Esophagus muscularis mucosa (tissue), 4 donors: ENCODE measurements around the gene KRTAP5-6. TPM values are rescaled to one million over a fixed set of nuclear protein-coding genes. Genes with fewer than 3 reads are reported as not detected.
"Not testable (repeated sequence)": the region's sequence is repeated elsewhere in the genome, so short reads cannot be mapped to it uniquely, and the experiment has no call there.

Source experiments
- DNase-seq: peaks from one replicate; pipeline ENCODE4 v3.0.0-alpha.2; 2017; ENCODE audit errors: extremely low spot score
- H3K27ac ChIP-seq, 4 donors: fragments of 200-600 bp; sonication (generic); replicated peaks in 1 of 4; 1 replicate in 3 of 4; 2 replicates in 1 of 4; pipeline ENCODE4 v1.5.1; 2016 to 2019; ENCODE audit warnings: mild to moderate bottlenecking in 1 of 4
- H3K27me3 ChIP-seq, 4 donors: fragments of 200-600 bp; sonication (generic); one replicate each; pipeline versions ENCODE4 v1.5.1 to v1.6.0; 2016 to 2019
- H3K36me3 ChIP-seq, 4 donors: fragments of 200-600 bp; sonication (generic); one replicate each; pipeline ENCODE4 v1.5.1; 2016 to 2019
- H3K4me1 ChIP-seq, 4 donors: fragments of 200-600 bp; sonication (generic); one replicate each; pipeline ENCODE4 v1.5.1; 2016 to 2019
- H3K4me3 ChIP-seq, 4 donors: fragments of 200-600 bp; sonication (generic); 1 replicate in 2 of 4; 2 replicates in 2 of 4; pipeline ENCODE4 v1.5.1; 2016 to 2019; ENCODE audit warnings: mild to moderate bottlenecking in 4 of 4, moderate library complexity in 1 of 4
- H3K9me3 ChIP-seq, 4 donors: fragments of 200-600 bp; sonication (generic); 1 replicate in 3 of 4; 2 replicates in 1 of 4; pipeline ENCODE4 v1.5.1; 2016 to 2019
- EP300 ChIP-seq: sonication (generic); formaldehyde crosslinking; IDR thresholded peaks from one replicate; pipeline ENCODE4 v1.6.1; 2017; ENCODE audit warnings: antibody characterized with exemption
- POLR2A ChIP-seq: fragments of 450-650 bp; IDR thresholded peaks from one replicate; pipeline ENCODE4 v1.6.1; 2017; ENCODE audit warnings: antibody characterized with exemption, moderate library complexity, mild to moderate bottlenecking, low read depth
- POLR2AphosphoS5 ChIP-seq, 2 donors: sonication (generic); formaldehyde crosslinking; IDR thresholded peaks; one replicate each; pipeline ENCODE4 v1.6.1; 2017; ENCODE audit warnings: antibody characterized with exemption in 2 of 2
- WGBS: methylation state at CpG from one replicate; pipeline ENCODE4 v1.1.5; 2018; 5-methylcytosine and 5-hydroxymethylcytosine counted together
- intact Hi-C: fragments of 100-400 bp; cut with DNase I; formaldehyde crosslinking; loops from one replicate; pipeline ENCODE4 v1.15.1; 2023
- total RNA-seq, 4 donors: library from RNA; depleted of rRNA; stranded (reverse); fragments of >200 nt; gene quantifications; one replicate each; pipeline versions ENCODE4 v1.1.0 to v1.2.1, GENCODE V29; 2016
- TF ChIP-seq, protein P1 (sequence below), 3 experiments: fragments of 200-600 bp in 2 of 3; fragments of 450-650 bp in 1 of 3; sonication (generic) in 2 of 3; IDR thresholded peaks; one replicate each; pipeline ENCODE4 v1.5.1; 2017 to 2019; ENCODE audit warnings: antibody characterized with exemption in 3 of 3, mild to moderate bottlenecking in 2 of 3, moderate library complexity in 1 of 3

KRTAP5-6 gene
- total RNA-seq, 4 donors from 2014 or later, result not detected

DNA sequence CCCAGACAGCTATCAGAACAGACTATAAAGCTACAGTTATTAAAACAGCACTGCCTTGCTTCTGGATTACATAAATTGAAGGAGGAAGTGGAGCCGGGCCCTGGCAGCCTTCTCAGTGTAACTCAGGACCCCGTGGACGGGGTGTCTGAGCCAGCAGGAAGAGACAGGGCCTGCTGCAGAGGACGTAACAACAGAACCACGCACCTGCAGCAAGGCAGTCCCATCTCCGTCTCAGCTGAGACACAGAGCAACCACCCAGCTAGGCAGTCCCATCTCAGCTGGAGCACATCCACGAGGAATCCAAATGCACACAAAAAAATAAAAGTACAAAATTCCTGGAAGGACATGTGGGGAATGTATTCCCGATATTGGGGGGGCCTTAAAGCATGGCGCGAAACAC lies 17.1 kb upstream of the KRTAP5-6 start:
- no peak for TF ChIP-seq EP300
- TF ChIP-seq POLR2AphosphoS5 (IDR thresholded peaks at IDR 0.05), result no peak
- no peak for TF ChIP-seq POLR2A
- TF ChIP-seq, protein P1, sequence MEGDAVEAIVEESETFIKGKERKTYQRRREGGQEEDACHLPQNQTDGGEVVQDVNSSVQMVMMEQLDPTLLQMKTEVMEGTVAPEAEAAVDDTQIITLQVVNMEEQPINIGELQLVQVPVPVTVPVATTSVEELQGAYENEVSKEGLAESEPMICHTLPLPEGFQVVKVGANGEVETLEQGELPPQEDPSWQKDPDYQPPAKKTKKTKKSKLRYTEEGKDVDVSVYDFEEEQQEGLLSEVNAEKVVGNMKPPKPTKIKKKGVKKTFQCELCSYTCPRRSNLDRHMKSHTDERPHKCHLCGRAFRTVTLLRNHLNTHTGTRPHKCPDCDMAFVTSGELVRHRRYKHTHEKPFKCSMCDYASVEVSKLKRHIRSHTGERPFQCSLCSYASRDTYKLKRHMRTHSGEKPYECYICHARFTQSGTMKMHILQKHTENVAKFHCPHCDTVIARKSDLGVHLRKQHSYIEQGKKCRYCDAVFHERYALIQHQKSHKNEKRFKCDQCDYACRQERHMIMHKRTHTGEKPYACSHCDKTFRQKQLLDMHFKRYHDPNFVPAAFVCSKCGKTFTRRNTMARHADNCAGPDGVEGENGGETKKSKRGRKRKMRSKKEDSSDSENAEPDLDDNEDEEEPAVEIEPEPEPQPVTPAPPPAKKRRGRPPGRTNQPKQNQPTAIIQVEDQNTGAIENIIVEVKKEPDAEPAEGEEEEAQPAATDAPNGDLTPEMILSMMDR (IDR thresholded peaks at IDR 0.05), result no peak
- intact Hi-C loops, result no loop called here
- 81% methylated on average over 10 of the region's 10 CpGs for WGBS
- no peak overlapping the region for H3K27ac ChIP-seq
- no peaks in the 10 kb centered on the region for H3K9me3 ChIP-seq
- no peaks in the 10 kb centered on the region for H3K36me3 ChIP-seq
- no peak for DNase-seq
- peaks cover 0 to 51% (median 8%) of the 10 kb centered on the region in 4 donors for H3K27me3 ChIP-seq
- H3K4me1 ChIP-seq, result no peaks in the 10 kb centered on the region
- H3K4me3 ChIP-seq, result no peak overlapping the region

DNA sequence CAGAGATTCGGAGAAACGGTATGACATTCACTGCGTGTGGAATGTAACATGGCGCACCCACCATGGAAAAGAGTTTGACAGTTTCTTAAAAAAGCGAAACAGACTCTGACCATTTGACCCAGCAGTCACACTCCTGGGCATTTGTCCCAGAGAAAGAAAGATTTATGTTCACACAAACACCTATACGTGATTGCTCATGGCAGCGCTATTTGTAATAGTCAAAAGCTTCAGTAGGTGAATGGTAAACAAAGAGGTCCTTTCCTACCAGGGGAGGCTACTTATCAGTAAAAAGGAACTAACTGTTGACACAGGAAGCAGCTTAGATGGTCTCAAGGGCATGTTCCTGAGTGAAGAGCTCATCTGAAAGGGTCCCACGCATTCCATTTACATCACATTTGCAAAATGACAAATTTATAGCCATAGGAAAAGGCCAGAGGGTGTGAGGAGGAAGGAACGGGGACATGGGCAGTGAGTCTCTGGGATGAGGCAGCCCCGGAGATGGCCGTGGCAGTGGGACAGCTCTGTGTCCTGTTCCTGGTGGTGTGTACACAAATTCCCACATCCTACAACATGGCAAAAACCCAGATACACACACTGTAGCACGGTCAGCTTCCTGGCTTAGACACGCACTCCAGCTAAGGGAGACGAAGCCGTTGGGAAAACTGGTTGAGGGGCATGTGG lies 14.6 kb upstream of the KRTAP5-6 start:
- TF ChIP-seq, protein P1 (IDR thresholded peaks at IDR 0.05), result no peak
- no peak for TF ChIP-seq EP300
- TF ChIP-seq POLR2A, result no peak
- TF ChIP-seq POLR2AphosphoS5 (IDR thresholded peaks at IDR 0.05), result no peak
- WGBS, result 61% methylated on average over 15 of the region's 15 CpGs
- Histone ChIP-seq H3K36me3 (no peaks in the 10 kb centered on the region), H3K4me3 (no peak overlapping the region), H3K4me1 (no peaks in the 10 kb centered on the region), H3K27me3 (peaks cover 0 to 41% (median 4%) of the 10 kb centered on the region in 4 donors), H3K9me3 (no peaks in the 10 kb centered on the region), H3K27ac (no peak overlapping the region)
- no peak for DNase-seq
- intact Hi-C loops, result no loop called here

- H3K4me1 ChIP-seq, H3K9me3 ChIP-seq, H3K27ac ChIP-seq, intact Hi-C loops, H3K4me3 ChIP-seq, DNase-seq, H3K36me3 ChIP-seq: not testable (repeated sequence)
- peaks cover 0 to 32% (median 3%) of the 10 kb centered on the region in 4 donors for H3K27me3 ChIP-seq
- WGBS, result 84% methylated on average over 7 of the region's 19 CpGs
These were observed 13.8 kb upstream of the KRTAP5-6 start for GRCh38 chr11:1683216-1683615.

- peaks cover 0 to 26% (median 0%) of the 10 kb centered on the region in 4 donors for H3K27me3 ChIP-seq
- H3K27ac ChIP-seq, intact Hi-C loops, H3K4me3 ChIP-seq, H3K4me1 ChIP-seq, DNase-seq, H3K9me3 ChIP-seq, H3K36me3 ChIP-seq: not testable (repeated sequence)
- WGBS, result 56% methylated on average over 3 of the region's 24 CpGs
These were observed 13.0 kb upstream of the KRTAP5-6 start for GRCh38 chr11:1683904-1684572.

DNA sequence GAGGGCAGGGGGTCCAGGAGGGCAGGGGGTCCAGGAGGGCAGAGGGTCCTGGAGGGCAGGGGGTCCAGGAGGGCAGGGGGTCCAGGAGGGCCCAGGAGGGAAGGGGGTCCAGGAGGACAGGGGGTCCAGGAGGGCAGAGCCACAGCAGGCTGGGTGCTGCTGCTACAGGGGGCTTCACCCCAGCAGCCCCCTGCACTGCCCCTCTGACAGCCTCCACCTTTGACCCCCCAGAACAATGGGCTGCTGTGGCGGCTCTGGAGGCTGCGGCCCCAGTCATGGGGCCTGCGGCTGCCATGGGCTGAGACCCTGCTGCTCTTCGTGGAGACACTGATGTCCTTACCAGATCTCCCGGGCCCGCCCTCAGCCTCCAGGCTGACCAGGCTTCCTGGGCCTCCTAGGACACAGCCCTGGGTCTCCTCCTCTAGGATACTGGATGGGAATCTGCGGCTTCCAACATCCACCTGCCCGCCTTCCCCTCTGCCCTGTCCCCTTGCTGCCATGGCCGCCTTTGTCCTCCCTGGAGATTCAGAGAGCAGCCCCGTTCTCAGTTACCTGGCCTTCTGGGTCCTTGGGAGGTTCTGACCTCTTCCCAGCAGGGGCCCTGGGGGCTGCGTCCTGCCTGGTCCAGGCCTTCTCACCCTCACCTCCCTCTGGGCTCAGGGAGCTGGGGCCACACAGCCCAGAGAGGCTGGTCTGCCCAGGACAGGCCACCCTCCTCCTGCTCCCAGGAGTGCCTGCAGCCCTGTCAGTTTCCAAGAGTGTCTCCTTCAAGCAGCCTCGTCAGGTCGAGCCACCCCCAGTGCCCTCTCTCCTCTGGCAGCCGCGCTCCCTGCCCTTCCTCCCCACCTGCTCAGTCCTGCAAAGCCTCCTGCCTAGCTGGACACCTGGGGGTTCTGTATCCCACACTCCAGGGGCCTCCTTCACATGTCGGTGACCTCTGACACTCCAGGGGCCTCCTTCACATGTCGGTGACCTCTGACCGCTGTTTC lies 11.8 kb upstream of the KRTAP5-6 start:
- peaks cover 0 to 26% (median 0%) of the 10 kb centered on the region in 4 donors for H3K27me3 ChIP-seq
- WGBS, result 74% methylated on average over 10 of the region's 18 CpGs
- H3K4me1 ChIP-seq, intact Hi-C loops, H3K4me3 ChIP-seq, DNase-seq, H3K27ac ChIP-seq, H3K36me3 ChIP-seq, H3K9me3 ChIP-seq: not testable (repeated sequence)

- H3K9me3 ChIP-seq, intact Hi-C loops, DNase-seq, H3K4me1 ChIP-seq, H3K36me3 ChIP-seq, H3K27ac ChIP-seq, H3K4me3 ChIP-seq: not testable (repeated sequence)
- H3K27me3 ChIP-seq, result peaks cover 0 to 27% (median 0%) of the 10 kb centered on the region in 4 donors
- 82% methylated on average over 8 of the region's 15 CpGs for WGBS
These were observed 10.8 kb upstream of the KRTAP5-6 start for GRCh38 chr11:1686220-1686619.

DNA sequence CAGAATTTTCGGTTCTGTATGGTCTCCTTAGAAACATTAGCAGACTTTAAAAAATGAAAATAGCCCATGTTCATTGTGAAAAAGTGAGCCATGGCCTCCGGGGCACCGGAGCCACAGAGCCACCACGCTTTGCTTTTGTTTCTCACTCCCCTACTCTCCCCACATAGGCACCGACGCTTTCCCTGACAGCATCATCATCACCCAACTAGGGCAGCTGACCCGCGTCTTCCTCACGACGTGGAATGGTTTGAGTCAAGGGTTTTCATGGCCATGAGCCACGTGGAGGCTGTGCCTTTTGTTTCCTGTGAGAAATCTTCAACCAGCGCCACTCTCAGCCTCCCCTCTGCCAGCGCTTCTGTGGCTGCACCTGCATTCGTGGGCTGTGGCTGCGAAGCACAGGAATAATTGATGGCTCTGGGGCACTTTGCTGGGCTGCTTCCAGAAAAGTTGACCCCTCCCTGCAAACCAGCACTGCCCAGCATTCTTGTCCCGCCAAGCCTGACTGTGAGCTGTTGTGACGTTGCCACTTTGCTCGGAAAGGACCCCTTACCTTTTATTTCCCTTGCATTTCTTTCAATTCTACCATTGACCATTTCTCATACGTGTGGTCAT lies 8.6 kb upstream of the KRTAP5-6 start:
- H3K27ac ChIP-seq, intact Hi-C loops, H3K36me3 ChIP-seq, DNase-seq, H3K4me1 ChIP-seq, H3K9me3 ChIP-seq, H3K4me3 ChIP-seq: not testable (repeated sequence)
- WGBS, result 82% methylated on average over 19 of the region's 19 CpGs
- H3K27me3 ChIP-seq, result peaks cover 0 to 26% (median 0%) of the 10 kb centered on the region in 4 donors

GRCh38 chr11:1689250-1690166 lies 7.5 kb upstream of the KRTAP5-6 start:
- not testable (repeated sequence) for H3K36me3 ChIP-seq, DNase-seq, H3K27ac ChIP-seq, H3K4me3 ChIP-seq, H3K9me3 ChIP-seq
- Histone ChIP-seq H3K27me3 (peaks cover 0 to 26% (median 0%) of the 10 kb centered on the region in 4 donors), H3K4me1 (peaks cover 11 to 17% (median 14%) of the 10 kb centered on the region in 4 donors)
- intact Hi-C loops, result loop anchor here (5.0 kb wide), 1 partner anchor 37 kb away; no protein-coding TSS in a partner anchor
- WGBS, result 81% methylated on average over 25 of the region's 32 CpGs
